NCI-H1092 (cell line): ENCODE data around the gene PTBP3.
A peak's percentile ranks its signal among the peaks of the same experiment; 100 is the strongest.
"Not testable (repeated sequence)": the region's sequence is repeated elsewhere in the genome, so short reads cannot be mapped to it uniquely, and the experiment has no call there.

Experiments used
- DNase-seq: peaks from one replicate; lab custom pipeline; 2025; lab: John Stamatoyannopoulos, UW

The PTBP3 gene

DNA sequence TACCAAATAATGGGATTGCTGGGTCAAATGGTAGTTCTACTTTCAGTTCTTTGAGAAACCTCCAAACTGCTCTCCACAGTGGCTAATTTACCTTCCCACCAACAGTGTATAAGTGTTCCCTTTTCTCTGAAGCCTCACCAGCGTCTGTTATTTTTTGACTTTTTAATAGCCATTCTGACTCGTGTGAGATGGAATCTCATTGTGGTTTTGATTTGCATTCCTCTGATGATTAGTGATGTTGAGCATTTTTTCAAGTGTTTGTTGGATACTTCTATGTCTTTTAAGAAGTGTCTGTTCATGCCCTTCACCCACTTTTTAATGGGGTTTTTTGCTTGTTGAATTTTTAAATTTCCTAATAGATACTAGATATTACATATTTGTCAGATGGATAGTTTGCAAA is 129.9 kb downstream of the PTBP3 start:
- DNase-seq, result no peak

- no peak for DNase-seq
Observed at GRCh38 chr9:112200711-112201110, 132.7 kb downstream of the PTBP3 start.

DNA sequence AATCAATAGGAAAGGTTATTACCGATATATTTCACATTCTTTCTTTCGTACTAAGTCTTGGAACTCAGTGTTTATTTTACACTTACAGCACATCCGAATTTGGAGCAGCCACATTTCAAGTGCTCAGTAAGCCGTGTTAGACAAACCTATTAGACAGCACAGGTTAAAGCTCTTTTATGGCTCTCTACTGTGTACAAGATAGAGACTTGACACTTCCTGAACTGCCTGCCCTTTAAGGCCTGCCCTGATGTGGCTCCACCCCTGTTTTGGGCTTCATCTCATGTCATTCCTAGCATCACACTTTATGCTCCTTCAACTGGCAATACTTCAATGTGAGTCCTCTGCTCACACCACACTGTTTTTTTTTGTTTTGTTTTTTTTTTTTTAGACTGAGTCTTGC is 134.8 kb downstream of the PTBP3 start:
- DNase-seq, result no peak

- no peak for DNase-seq
Observed at GRCh38 chr9:112194969-112195431, 138.4 kb downstream of the PTBP3 start.

DNA sequence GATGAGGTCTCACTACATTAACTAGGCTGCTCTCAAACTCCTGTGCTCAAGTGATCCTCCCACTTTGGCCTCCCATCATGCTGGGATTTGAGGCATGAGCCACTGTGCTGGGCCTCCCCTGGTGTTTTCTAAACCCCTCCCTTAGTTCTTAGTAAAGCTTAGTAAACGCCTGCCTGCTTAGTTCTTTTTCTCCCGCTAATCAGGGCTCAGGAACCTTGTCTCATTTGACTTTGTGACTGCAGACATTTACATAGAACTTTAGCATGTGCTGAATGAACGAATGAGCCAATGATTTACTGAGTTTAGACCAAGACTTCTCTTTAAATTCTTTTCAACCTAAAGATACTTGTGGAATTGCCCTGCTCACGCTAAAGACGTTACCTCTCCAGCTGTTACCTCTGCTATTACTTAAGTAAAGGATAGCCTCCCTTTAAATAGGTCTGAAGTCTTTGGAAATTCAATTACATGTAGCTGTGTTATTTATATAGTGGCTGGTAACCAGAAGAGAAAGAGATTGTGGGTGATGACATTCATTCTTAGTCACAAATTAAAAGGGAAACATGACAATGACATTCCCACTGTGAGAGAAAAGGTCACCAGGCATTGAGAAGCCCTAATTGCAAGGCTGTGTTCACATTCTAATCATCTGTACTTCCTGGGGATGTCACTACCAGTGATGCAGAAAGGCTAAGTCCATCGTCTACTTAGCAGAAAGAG is 139.7 kb downstream of the PTBP3 start:
- no peak for DNase-seq

GRCh38 chr9:112190320-112190719 is 143.1 kb downstream of the PTBP3 start:
- not testable (repeated sequence) for DNase-seq

DNA sequence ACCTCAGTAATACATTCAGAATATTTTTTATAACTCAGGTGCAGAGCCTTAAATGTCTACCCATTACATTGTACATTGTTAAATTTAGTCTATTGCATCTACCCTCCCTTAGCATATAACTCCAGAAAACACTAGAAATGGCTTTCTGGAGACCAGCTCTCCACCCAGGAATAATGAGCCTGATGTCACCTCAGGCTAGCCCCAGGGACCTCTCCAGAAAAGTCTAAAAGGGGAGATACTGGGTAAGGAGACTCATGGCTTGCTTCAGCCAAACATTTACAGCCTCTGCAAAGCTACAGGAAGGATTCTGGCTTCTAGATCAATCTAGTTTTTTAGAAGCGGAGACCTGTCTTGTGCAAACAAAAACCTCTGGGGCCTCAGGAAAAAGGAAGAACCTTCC is 144.5 kb downstream of the PTBP3 start:
- no peak for DNase-seq

- no peak for DNase-seq
Observed at GRCh38 chr9:112187404-112187803, 146.0 kb downstream of the PTBP3 start.

- DNase-seq, result no peak
Observed at GRCh38 chr9:112186695-112187094, 146.7 kb downstream of the PTBP3 start.

DNA sequence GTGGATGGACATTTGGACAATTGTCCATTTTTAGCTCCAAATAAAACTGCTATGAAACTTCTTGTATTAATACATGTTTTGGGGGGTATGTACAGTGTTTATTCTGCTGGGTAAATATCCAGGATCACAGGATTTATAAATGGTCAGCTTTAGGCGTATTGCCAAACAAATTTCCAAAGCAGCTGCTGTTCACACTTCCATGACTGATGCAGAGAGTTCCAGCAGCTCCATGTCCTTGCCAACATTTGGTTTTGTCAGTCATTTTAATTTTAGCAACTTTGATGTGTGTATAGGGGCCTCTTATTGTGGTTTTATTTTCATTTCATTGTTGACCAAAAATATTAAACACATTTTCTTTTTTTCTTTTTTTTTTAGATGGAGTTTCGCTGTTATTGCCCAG is 148.5 kb downstream of the PTBP3 start:
- DNase-seq, result no peak

- DNase-seq, result no peak
Observed at GRCh38 chr9:112184221-112184620, 149.2 kb downstream of the PTBP3 start.

GRCh38 chr9:112180387-112180881 is 153.0 kb downstream of the PTBP3 start:
- DNase-seq, result no peak

DNA sequence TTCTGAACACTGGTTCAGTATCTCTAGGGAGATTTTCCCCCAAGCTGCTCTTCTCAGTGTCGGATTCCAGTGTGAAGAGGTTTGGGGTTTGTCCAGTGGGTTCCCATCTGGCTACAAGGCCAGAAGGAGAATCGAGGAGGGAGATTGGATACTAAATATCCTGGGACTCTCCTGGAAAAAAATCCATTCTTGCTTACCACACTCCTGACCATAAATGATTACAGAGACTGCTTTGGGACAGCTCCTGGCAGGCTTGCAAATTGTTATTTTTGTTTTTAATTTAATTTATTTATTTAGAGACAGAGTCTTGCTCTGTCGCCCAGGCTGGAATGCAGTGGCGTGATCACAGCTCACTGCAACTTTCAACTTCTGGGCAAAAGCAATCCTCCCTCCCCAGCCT is 153.6 kb downstream of the PTBP3 start:
- no peak for DNase-seq

DNA sequence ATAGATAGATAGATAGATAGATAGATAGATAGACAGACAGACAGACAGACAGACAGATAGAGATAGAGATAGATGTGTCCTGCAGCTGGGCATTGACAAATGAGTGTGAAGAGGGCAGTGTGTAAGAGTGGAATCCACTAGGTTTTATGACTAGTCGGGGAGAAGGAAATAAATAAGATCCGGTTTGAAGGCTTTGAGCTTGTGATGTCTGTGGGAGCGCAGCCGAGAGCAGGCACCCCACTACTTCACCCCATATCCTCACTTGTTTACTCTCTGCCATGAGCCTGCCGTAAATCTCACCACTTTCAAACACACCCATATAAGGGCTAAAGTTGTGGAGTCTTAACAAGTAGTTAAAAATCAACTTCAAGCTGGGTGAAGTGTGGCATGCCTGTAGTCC is 156.9 kb downstream of the PTBP3 start:
- DNase-seq, result no peak

DNA sequence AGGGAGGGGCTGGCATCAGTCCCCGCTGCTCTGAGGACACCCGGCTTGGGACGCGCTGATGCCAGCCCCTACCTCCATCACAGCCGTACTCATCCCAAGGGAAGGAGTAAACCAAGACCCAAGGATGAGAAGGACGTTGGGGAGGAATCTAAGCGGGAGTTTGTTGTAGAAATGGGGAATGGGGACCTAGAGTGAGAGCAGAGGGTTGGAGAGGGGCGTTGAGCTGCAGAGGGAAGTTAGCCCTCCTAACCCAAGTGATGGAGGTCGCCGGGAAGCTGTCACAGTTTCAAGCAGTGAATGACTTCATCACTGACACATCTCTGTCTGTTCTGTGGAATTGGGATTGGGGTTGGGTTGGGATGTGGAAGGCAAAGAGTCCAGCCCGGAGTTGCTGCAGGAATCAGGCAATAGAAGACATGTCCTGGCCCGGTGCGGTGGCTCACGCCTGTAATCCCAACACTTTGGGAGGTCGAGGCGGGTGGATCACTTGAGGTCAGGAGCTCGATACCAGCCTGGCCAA is 157.6 kb downstream of the PTBP3 start:
- DNase-seq, result no peak

DNA sequence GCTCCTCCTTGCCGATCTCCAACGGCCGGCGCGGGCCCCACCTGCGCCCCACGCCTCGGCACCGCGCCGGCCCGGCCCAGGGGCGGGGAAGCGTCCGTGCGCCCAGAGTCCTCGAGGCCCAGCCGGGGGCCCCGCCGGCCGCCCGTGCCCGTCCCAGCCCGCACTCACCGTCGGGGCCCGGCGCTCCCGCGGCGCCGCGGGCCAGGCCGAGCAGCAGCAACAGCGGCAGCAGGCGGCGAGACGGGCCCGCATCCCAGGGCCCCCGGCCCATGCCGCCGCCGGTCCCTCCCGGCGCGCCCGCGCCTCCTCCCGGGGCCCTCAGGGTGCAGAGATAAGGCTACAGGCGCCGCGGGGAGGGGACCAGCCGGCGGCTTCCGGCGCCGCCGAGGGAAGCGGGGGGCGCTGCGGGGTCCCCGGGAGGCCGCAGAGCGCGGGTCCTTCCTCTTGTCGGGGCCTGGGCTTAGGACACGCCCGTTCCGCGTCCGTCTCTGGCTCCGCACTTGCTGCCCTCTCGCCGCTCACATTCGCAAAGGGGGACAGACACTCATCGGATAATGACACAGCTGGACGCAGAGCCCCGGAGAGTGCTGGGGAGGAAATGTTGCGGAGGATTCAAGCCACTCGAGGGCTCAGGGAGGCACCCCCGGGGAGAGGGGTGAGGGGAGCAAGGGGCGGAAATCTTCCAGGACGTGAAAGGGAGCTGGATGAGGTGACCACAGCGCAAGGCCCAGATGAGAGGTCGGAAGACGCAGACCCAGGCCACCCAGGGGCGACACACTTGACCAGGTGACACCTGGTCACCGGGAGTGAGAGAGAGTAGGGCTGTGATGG is 158.2 kb downstream of the PTBP3 start, which contains the start of gene SUSD1:
TSS of gene SUSD1 (minus strand) at position 333 of the 831 bp plus-strand sequence. CDS start at position 271, 62 bp downstream.
- peak; percentile 43 for DNase-seq

DNA sequence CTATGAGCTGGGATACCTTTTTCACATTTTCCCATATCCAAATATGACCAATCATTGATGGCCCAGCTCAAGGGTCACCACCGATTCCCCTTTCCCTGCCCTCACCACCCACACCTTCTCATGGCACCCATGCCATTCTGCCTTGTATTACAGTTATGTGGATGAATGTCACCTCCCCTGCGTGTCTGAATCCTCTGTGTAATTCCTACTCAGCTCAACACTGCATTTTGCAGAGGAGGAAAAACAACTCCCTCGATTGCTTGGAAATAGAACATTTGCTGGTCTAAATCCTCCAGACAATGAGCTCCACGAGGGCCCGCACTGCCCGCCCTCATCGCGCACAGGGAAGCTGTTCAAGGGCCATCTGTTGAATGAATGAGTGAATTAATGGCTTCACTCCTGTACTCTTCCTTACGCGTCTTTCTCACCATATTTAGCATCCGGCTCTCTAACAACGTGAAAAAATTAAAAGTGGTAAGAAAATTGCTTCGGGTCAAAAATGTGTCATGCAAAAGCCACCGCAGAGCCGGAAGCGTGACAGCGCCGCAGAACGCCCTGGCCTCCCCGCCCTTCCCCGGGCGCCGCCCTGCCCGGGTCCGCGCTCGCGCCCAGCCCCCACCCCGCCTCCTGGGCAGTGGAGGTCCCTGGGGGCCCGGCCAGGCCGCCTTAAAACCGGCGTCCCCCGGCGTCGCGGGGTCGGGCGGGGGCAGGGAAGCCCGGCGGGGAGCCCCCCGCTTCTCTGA is 159.0 kb downstream of the PTBP3 start:
- DNase-seq, result peak; percentile 10

GRCh38 chr9:112173489-112174221 is 159.8 kb downstream of the PTBP3 start:
- no peak for DNase-seq

DNA sequence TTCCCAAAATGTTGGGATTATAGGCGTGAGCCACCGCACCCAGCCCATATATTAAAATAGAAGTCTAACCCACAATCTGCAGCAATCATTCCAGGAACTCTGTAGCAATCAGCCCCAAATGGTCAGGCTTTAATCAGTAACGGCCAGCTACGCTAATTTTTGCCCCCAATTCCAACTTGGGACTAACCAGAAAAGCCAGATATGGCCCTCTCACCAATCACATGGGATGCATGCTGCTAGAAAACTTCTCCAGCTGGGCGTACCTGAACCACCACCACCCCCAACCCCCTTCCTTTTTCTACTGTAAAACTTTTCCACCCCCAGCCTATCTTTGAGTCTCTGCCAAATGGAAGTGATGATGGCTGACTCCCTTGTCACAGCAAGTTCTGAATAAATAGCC is 162.5 kb downstream of the PTBP3 start:
- no peak for DNase-seq

GRCh38 chr9:112170235-112170634 is 163.2 kb downstream of the PTBP3 start:
- DNase-seq, result no peak

- DNase-seq, result no peak
Observed at GRCh38 chr9:112169368-112169767, 164.1 kb downstream of the PTBP3 start.
